IMR-90 (cell line): Measurements from ENCODE around the gene TTLL7. TPM values are rescaled to one million over a fixed set of nuclear protein-coding genes. Genes with fewer than 3 reads are reported as not detected.
A peak's percentile ranks its signal among the peaks of the same experiment; 100 is the strongest.

ENCODE experiments used
- ATAC-seq: fragments of 200-7000 bp; cut with Tn5 transposase; 2 replicates; pipeline ENCODE4 v1.9.1; 2020; ENCODE audit warnings: low read depth, mild to moderate bottlenecking, moderate library complexity
- BruUV-seq: library from RNA; stranded (reverse); fragments of 400-500 nt; replicated peaks from 2 replicates; lab custom pipeline; 2021; lab: Mats Ljungman, UMichigan
- CTCF ChIA-PET: fragments of 300-600 bp; formaldehyde crosslinking; extraction: SDS; loops from one replicate; lab custom pipeline; 2021; ENCODE audit warnings: antibody characterized with exemption; lab: Yijun Ruan, JAX
- POLR2A ChIA-PET: fragments of 300-600 bp; sonication (Branson Sonifier 250); formaldehyde crosslinking; loops from one replicate; lab custom pipeline; 2022; ENCODE audit warnings: antibody characterized with exemption; ENCODE audit not compliant: unreplicated experiment; lab: Charles Lee
- DNase-seq: peaks from one replicate; pipeline ENCODE4 v3.0.0; 2013
- H2AFZ ChIP-seq: replicated peaks from 2 replicates; pipeline ENCODE3; 2013; ENCODE audit warnings: low read length, mild to moderate bottlenecking; ENCODE audit not compliant: poor library complexity
- H2AK5ac ChIP-seq: 2 replicates; pipeline ENCODE4 v1.6.1; 2013; ENCODE audit warnings: low read depth, low read length, inconsistent platforms
- H2AK9ac ChIP-seq: replicated peaks from 2 replicates; pipeline ENCODE3; 2013; ENCODE audit warnings: mild to moderate bottlenecking, low read depth, low read length, moderate library complexity; ENCODE audit not compliant: poor library complexity
- H2BK120ac ChIP-seq: 2 replicates; pipeline ENCODE4 v1.6.1; 2013; ENCODE audit warnings: low read depth, low read length, inconsistent platforms
- H2BK15ac ChIP-seq: 3 replicates; pipeline ENCODE4 v1.6.1; 2013; ENCODE audit warnings: low read depth, low read length, inconsistent platforms
- H2BK20ac ChIP-seq: 2 replicates; pipeline ENCODE4 v1.6.1; 2013; ENCODE audit warnings: low read depth, mild to moderate bottlenecking, inconsistent platforms, low read length, moderate library complexity
- H2BK5ac ChIP-seq: 2 replicates; pipeline ENCODE4 v1.6.1; 2013; ENCODE audit warnings: mild to moderate bottlenecking, low read depth, low read length, inconsistent platforms; ENCODE audit not compliant: poor library complexity, severe bottlenecking
- H3K14ac ChIP-seq: replicated peaks from 2 replicates; pipeline ENCODE4 v1.6.1; 2013; ENCODE audit warnings: low read depth, low read length, inconsistent platforms
- H3K18ac ChIP-seq: 2 replicates; pipeline ENCODE4 v1.6.1; 2013; ENCODE audit warnings: low read depth, low read length, control low read depth
- H3K23ac ChIP-seq: 2 replicates; pipeline ENCODE4 v1.6.1; 2013; ENCODE audit warnings: low read depth, low read length, inconsistent platforms
- H3K27ac ChIP-seq: 2 replicates; pipeline ENCODE4 v1.5.1; 2013; ENCODE audit warnings: mild to moderate bottlenecking, control low read depth, low read length; ENCODE audit not compliant: insufficient read depth
- H3K27me3 ChIP-seq: 2 replicates; pipeline ENCODE4 v1.6.1; 2013; ENCODE audit warnings: low read length; ENCODE audit not compliant: control insufficient read depth, insufficient read depth
- H3K36me3 ChIP-seq: 2 replicates; pipeline ENCODE4 v1.6.1; 2013; ENCODE audit warnings: low read length, mixed read lengths; ENCODE audit not compliant: control insufficient read depth, insufficient read depth
- H3K4ac ChIP-seq: 2 replicates; pipeline ENCODE4 v1.6.1; 2013; ENCODE audit warnings: low read depth, low read length, inconsistent platforms
- H3K4me1 ChIP-seq: 2 replicates; pipeline ENCODE4 v1.6.1; 2013; ENCODE audit warnings: low read length, mixed read lengths; ENCODE audit not compliant: control insufficient read depth, insufficient read depth
- H3K4me2 ChIP-seq: 2 replicates; pipeline ENCODE4 v1.6.1; 2013; ENCODE audit warnings: low read depth, mild to moderate bottlenecking, control low read depth, low read length, moderate library complexity
- H3K4me3 ChIP-seq: 2 replicates; pipeline ENCODE4 v1.5.1; 2013; ENCODE audit warnings: low read depth, mild to moderate bottlenecking, control low read depth, low read length, moderate library complexity; ENCODE audit not compliant: insufficient read depth
- H3K56ac ChIP-seq: 2 replicates; pipeline ENCODE4 v1.6.1; 2013; ENCODE audit warnings: low read length, inconsistent platforms; ENCODE audit not compliant: insufficient read depth; ENCODE audit errors: extremely low read depth
- H3K79me1 ChIP-seq, 2 experiments: 2 replicates each; pipeline ENCODE4 v1.6.1; 2013; ENCODE audit warnings: low read length in 2 of 2, inconsistent platforms in 1 of 2, low read depth in 1 of 2
- H3K9ac ChIP-seq: 2 replicates; pipeline ENCODE4 v1.6.1; 2013; ENCODE audit warnings: low read depth, low read length, control low read depth
- H3K9me1 ChIP-seq: 2 replicates; pipeline ENCODE4 v1.6.1; 2013; ENCODE audit warnings: low read length, inconsistent platforms; ENCODE audit not compliant: insufficient read depth
- H3K9me3 ChIP-seq: 2 replicates; pipeline ENCODE4 v1.6.1; 2013; ENCODE audit warnings: low read length; ENCODE audit not compliant: control insufficient read depth, insufficient read depth
- H4K20me1 ChIP-seq: 2 replicates; pipeline ENCODE4 v1.6.1; 2013; ENCODE audit warnings: low read length, inconsistent platforms; ENCODE audit not compliant: insufficient read depth
- H4K5ac ChIP-seq: 2 replicates; pipeline ENCODE4 v1.6.1; 2013; ENCODE audit warnings: mild to moderate bottlenecking, low read depth, low read length, control low read depth
- H4K8ac ChIP-seq, 2 experiments: 2 replicates each; pipeline ENCODE4 v1.6.1; 2013; ENCODE audit warnings: low read depth in 2 of 2, low read length in 2 of 2, control low read depth in 1 of 2, inconsistent platforms in 1 of 2
- H4K91ac ChIP-seq: 2 replicates; pipeline ENCODE4 v1.6.1; 2013; ENCODE audit warnings: low read depth, low read length, inconsistent platforms; ENCODE audit not compliant: insufficient read depth
- BHLHE40 ChIP-seq: fragments of 150-350 bp; IDR thresholded peaks from 2 replicates; pipeline ENCODE4 v1.6.1; 2016; ENCODE audit warnings: mild to moderate bottlenecking, low read depth, low read length
- CEBPB ChIP-seq: IDR thresholded peaks from 2 replicates; pipeline ENCODE4 v1.6.1; 2012; ENCODE audit warnings: low read depth, low read length, improper control_type of control experiment
- CHD1 ChIP-seq: IDR thresholded peaks from 2 replicates; pipeline ENCODE4 v1.6.1; 2012; ENCODE audit warnings: low read depth, low read length, improper control_type of control experiment
- CTCF ChIP-seq: conservative IDR thresholded peaks from 2 replicates; pipeline ENCODE4 v1.5.1; 2012; ENCODE audit warnings: mild to moderate bottlenecking, low read depth, low read length, improper control_type of control experiment
- ELK1 ChIP-seq: fragments of 150-350 bp; IDR thresholded peaks from 2 replicates; pipeline ENCODE4 v1.6.1; 2016; ENCODE audit warnings: low read depth, mild to moderate bottlenecking, low read length, moderate library complexity, borderline replicate concordance
- FOS ChIP-seq: fragments of 150-350 bp; IDR thresholded peaks from 2 replicates; pipeline ENCODE4 v1.6.1; 2016; ENCODE audit warnings: low read depth, low read length
- MAFK ChIP-seq: IDR thresholded peaks from 2 replicates; pipeline ENCODE4 v1.6.1; 2012; ENCODE audit warnings: low read depth, low read length, improper control_type of control experiment
- MAZ ChIP-seq: IDR thresholded peaks from 2 replicates; pipeline ENCODE4 v1.6.1; 2012; ENCODE audit warnings: low read depth, mild to moderate bottlenecking, low read length, improper control_type of control experiment, moderate library complexity, borderline replicate concordance
- MXI1 ChIP-seq: IDR thresholded peaks from 2 replicates; pipeline ENCODE4 v1.6.1; 2012; ENCODE audit warnings: low read depth, mild to moderate bottlenecking, low read length, moderate library complexity, borderline replicate concordance
- NFE2L2 ChIP-seq: fragments of 150-350 bp; IDR thresholded peaks from 2 replicates; pipeline ENCODE4 v1.6.1; 2016; ENCODE audit warnings: low read depth, mild to moderate bottlenecking, low read length
- POLR2A ChIP-seq: IDR thresholded peaks from 2 replicates; pipeline ENCODE4 v1.6.1; 2012; ENCODE audit warnings: mild to moderate bottlenecking, low read depth, low read length
- RAD21 ChIP-seq: IDR thresholded peaks from 2 replicates; pipeline ENCODE4 v1.6.1; 2012; ENCODE audit warnings: low read length, improper control_type of control experiment
- RCOR1 ChIP-seq: IDR thresholded peaks from 2 replicates; pipeline ENCODE4 v1.6.1; 2012; ENCODE audit warnings: mild to moderate bottlenecking, low read length, improper control_type of control experiment; ENCODE audit not compliant: insufficient replicate concordance
- RFX5 ChIP-seq: IDR thresholded peaks from 2 replicates; pipeline ENCODE4 v1.8.0; 2012; ENCODE audit warnings: low read depth, mild to moderate bottlenecking, low read length, moderate library complexity
- SMC3 ChIP-seq: fragments of 150-350 bp; IDR thresholded peaks from 2 replicates; pipeline ENCODE4 v1.6.1; 2016; ENCODE audit warnings: low read depth, mild to moderate bottlenecking, antibody characterized with exemption, low read length, moderate library complexity
- USF2 ChIP-seq: fragments of 150-350 bp; IDR thresholded peaks from 2 replicates; pipeline ENCODE4 v1.6.1; 2017; ENCODE audit warnings: mild to moderate bottlenecking, antibody characterized with exemption, low read length, low read depth
- WGBS, 2 experiments: methylation state at CpG; one replicate each; pipeline versions ENCODE4 v1.1.5 to v1.1.7; 2013; ENCODE audit warnings: missing lambda C conversion rate in 2 of 2; ENCODE audit not compliant: insufficient read length in 1 of 2; ENCODE audit errors: extremely low coverage in 2 of 2; 5-methylcytosine and 5-hydroxymethylcytosine counted together
- dilution Hi-C: fragments of 300-500 bp; cut with HindIII; formaldehyde crosslinking; loops from one replicate; pipeline ENCODE4 v1.14.3; 2018; ENCODE audit warnings: low sequenced_read_pairs; ENCODE audit not compliant: unreplicated experiment
- in situ Hi-C: fragments of 300-500 bp; cut with MboI; formaldehyde crosslinking; loops from 3 replicates; pipeline ENCODE4 v1.14.3; 2019; ENCODE audit warnings: low sequenced_read_pairs, inconsistent platforms, mixed read lengths
- intact Hi-C: fragments of 100-400 bp; cut with micrococcal nuclease; formaldehyde crosslinking; loops from 2 replicates; pipeline ENCODE4 v1.10.0; 2022
- polyA plus RNA-seq, 3 experiments: library from polyadenylated mRNA; depleted of rRNA; stranded (reverse); fragments of >200 nt; gene quantifications; 2 replicates each; pipeline ENCODE4 v1.2.3, GENCODE V29; 2012; ENCODE audit warnings: low replicate concordance in 1 of 3
- total RNA-seq: library from RNA; depleted of rRNA; stranded (reverse); fragments of >200 nt; gene quantifications from 2 replicates; pipeline ENCODE4 v1.2.3, GENCODE V29; 2012

Gene TTLL7
- total and polyA plus RNA-seq, 2 of the 4 experiments (the other 2 are of a cell fraction): 5.7 to 8.1 TPM

- DNase-seq (peak; percentile 53), ATAC-seq (peak; percentile 75)
- Histone ChIP-seq H4K5ac (no peak overlapping the region), H3K4me2 (no peak overlapping the region; the same call in 1 of the 2 replicates), H2AFZ (no peak overlapping the region), H3K36me3 (no peaks in the 10 kb centered on the region), H3K4me3 (no peak overlapping the region), H3K18ac (no peak overlapping the region), H4K91ac (no peak overlapping the region), H2BK5ac (no peak overlapping the region), H3K14ac (no peak overlapping the region), H2BK15ac (no peak overlapping the region), H3K27ac (no peak overlapping the region), H3K9ac (no peak overlapping the region), H3K9me1 (peaks cover 3% of the 10 kb centered on the region; the same call in 1 of the 2 replicates), H3K4me1 (peaks cover 2% of the 10 kb centered on the region; the same call in 1 of the 2 replicates), H2BK20ac (no peak overlapping the region), H3K4ac (no peak overlapping the region), H3K79me1 (no peaks in the 10 kb centered on the region), H4K20me1 (no peaks in the 10 kb centered on the region), H4K8ac (no peak overlapping the region), H3K9me3 (no peaks in the 10 kb centered on the region), H3K23ac (no peak overlapping the region), H3K27me3 (no peaks in the 10 kb centered on the region), H2BK120ac (no peak overlapping the region), H2AK9ac (no peak overlapping the region), H3K56ac (no peak overlapping the region), H2AK5ac (no peak overlapping the region)
- TF ChIP-seq RCOR1: no peak
- TF ChIP-seq ELK1: no peak
- TF ChIP-seq CEBPB: no peak
- no peak for TF ChIP-seq CHD1
- TF ChIP-seq FOS: no peak
- no peak for TF ChIP-seq MAZ
- no peak for TF ChIP-seq SMC3
- no peak for TF ChIP-seq CTCF
- TF ChIP-seq MXI1: no peak
- TF ChIP-seq POLR2A: no peak
- TF ChIP-seq RFX5: no peak
- TF ChIP-seq BHLHE40: no peak
- no peak for TF ChIP-seq NFE2L2
- no peak for TF ChIP-seq USF2
- no peak for TF ChIP-seq MAFK
- TF ChIP-seq RAD21: no peak
- dilution Hi-C loops: no loop called here
- CTCF ChIA-PET: no interaction called here
- intact Hi-C loops: no loop called here
- WGBS, 2 experiments: 40% methylated on average over 1 of the region's 2 CpGs; no CpG with 5 or more reads in 1 of the 2 experiments
- no TSS peak for BruUV-seq
- POLR2A ChIA-PET: interaction anchor here (0.6 kb wide), 1 partner anchor 12 kb away, joined by 3 read pairs; no protein-coding TSS in a partner anchor
- in situ Hi-C loops: no loop called here
Measured at GRCh38 chr1:83889707-83890106, 109.2 kb downstream of the TTLL7 start.
